ENCODE data around the gene MBOAT2. TPM values are rescaled to one million over a fixed set of nuclear protein-coding genes. Genes with fewer than 3 reads are reported as not detected.

MBOAT2 gene
- total RNA-seq, 1 experiment from 2014 or later, result 16.8 TPM

DNA sequence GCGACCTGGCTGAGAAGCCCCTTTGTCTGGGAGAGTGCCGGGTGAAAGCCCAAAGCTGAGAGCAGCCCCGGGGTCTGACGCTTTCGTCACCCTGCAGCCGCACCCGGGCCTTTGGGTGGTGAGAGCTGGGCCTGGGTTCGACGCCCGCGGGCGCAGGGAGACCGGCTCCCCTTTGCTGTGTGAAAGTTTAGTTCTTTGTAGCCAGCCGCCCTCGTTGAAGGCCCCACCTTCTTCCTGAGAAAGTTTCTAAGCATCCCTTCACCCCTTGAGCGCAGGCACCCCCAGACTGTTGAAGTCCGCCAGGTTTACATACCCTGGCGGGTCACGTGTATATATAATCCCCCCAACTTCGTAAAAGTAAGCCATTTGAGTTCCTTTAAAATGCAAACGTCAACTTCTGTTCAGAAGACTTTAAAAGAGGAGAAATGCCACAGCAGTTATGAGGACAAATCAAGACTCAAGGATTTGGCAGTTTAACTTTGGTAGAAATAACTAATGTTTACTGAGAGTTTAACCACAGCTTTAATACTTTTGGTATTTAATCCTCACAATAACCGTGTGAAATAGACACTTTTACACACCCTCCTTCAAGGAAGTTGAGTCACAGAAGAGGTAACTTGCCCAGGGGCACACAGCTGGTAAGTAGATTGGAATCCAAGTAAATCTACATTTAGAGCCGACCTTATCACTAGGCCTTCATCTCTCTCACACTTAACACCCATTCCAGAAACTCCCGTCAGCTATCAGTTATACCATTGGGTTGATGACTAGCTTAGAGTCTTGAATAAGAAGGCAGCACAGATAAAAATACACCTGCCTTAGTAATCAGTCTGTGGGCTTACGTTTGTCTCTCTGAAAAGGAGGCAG is 1.1 kb upstream of the MBOAT2 start (continued):
- TF ChIP-seq, protein P1, sequence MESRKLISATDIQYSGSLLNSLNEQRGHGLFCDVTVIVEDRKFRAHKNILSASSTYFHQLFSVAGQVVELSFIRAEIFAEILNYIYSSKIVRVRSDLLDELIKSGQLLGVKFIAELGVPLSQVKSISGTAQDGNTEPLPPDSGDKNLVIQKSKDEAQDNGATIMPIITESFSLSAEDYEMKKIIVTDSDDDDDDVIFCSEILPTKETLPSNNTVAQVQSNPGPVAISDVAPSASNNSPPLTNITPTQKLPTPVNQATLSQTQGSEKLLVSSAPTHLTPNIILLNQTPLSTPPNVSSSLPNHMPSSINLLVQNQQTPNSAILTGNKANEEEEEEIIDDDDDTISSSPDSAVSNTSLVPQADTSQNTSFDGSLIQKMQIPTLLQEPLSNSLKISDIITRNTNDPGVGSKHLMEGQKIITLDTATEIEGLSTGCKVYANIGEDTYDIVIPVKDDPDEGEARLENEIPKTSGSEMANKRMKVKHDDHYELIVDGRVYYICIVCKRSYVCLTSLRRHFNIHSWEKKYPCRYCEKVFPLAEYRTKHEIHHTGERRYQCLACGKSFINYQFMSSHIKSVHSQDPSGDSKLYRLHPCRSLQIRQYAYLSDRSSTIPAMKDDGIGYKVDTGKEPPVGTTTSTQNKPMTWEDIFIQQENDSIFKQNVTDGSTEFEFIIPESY (IDR thresholded peaks at IDR 0.05; ENCODE audit: extremely low read depth, insufficient replicate concordance, low read length), result no peak
- TF ChIP-seq RAD21 (IDR thresholded peaks at IDR 0.05; ENCODE audit: low read depth) (no peak), ELF1 (IDR thresholded peaks at IDR 0.05; ENCODE audit: borderline replicate concordance, low read depth) (no peak), CEBPB (IDR thresholded peaks at IDR 0.05; ENCODE audit: low read depth) (no peak)

DNA sequence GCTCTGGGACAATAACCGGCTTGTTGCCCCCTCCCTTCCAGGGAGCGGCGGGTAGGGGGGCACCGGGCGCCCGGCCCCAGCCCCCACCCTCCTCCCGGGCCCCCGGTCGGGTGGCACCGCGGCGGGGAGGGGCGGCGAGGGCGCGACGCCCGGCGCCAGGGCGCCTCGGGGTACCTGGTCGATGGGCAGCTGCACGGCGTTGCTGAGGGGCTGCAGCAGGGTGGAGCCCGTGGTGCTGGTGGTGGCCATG is 193 bp downstream of the MBOAT2 start:
- no TSS peak for BruUV-seq (replicated peaks)
- no peaks in the 10 kb centered on the region for H3K36me3 ChIP-seq (ENCODE audit: control insufficient read depth in 1 of 2, insufficient read depth in 2 of 2, low read length in 2 of 2)
- ChIA-PET POLR2A (no interaction called here), CTCF (no interaction called here), RAD21 (ENCODE audit: low non-redundant PET in 1 of 2, low total read pairs in 2 of 2, uncharacterized antibody in 2 of 2, unreplicated experiment in 2 of 2) (no interaction called here)
- H3K9ac ChIP-seq (ENCODE audit: low read length), result peak overlapping the region; percentile 46
- no peaks in the 10 kb centered on the region for H3K9me3 ChIP-seq (ENCODE audit: control insufficient read depth in 1 of 2, insufficient read depth in 1 of 2, low read depth in 1 of 2, low read length in 2 of 2)
- peak overlapping the region; percentile 33 to 58 for H3K4me3 ChIP-seq (replicated peaks in 1 of 2; ENCODE audit: low read depth in 1 of 2, low read length in 2 of 2)
- no peaks in the 10 kb centered on the region for H4K20me1 ChIP-seq (ENCODE audit: insufficient read depth)
- H3K79me2 ChIP-seq (ENCODE audit: insufficient read depth, low read length), result peaks cover 12% of the 10 kb centered on the region
- intact Hi-C loops (cut with micrococcal nuclease), result no loop called here
- H3K27me3 ChIP-seq (ENCODE audit: insufficient read depth, low read length), result no peaks in the 10 kb centered on the region
- H3K4me2 ChIP-seq (ENCODE audit: low read length), result peak overlapping the region; percentile 86
- TF ChIP-seq POLR2AphosphoS5 (IDR thresholded peaks at IDR 0.05; ENCODE audit: low read depth, low read length) (no peak), FOSL1 (IDR thresholded peaks at IDR 0.05; ENCODE audit: low read depth) (no peak), POLR2A (IDR thresholded peaks at IDR 0.05; ENCODE audit: borderline replicate concordance, extremely low read depth, insufficient read depth, insufficient read length) (no peak), ZNF274 (IDR thresholded peaks at IDR 0.05; ENCODE audit: low read depth, low read length) (no peak), YY1 (IDR thresholded peaks at IDR 0.05; ENCODE audit: extremely low read depth, insufficient replicate concordance, low read depth, low read length) (no peak), ZFX (IDR thresholded peaks at IDR 0.05) (no peak), CBX3 (IDR thresholded peaks at IDR 0.05; ENCODE audit: low read depth) (no peak), EZH2 (IDR thresholded peaks at IDR 0.05) (no peak), CEBPB (IDR thresholded peaks at IDR 0.05; ENCODE audit: low read depth) (no peak), EZH2phosphoT487 (IDR thresholded peaks at IDR 0.05; ENCODE audit: borderline replicate concordance) (no peak)
- TF ChIP-seq, protein P1 (IDR thresholded peaks at IDR 0.05; ENCODE audit: extremely low read depth, insufficient replicate concordance, low read length), result no peak
- TF ChIP-seq, protein P2, sequence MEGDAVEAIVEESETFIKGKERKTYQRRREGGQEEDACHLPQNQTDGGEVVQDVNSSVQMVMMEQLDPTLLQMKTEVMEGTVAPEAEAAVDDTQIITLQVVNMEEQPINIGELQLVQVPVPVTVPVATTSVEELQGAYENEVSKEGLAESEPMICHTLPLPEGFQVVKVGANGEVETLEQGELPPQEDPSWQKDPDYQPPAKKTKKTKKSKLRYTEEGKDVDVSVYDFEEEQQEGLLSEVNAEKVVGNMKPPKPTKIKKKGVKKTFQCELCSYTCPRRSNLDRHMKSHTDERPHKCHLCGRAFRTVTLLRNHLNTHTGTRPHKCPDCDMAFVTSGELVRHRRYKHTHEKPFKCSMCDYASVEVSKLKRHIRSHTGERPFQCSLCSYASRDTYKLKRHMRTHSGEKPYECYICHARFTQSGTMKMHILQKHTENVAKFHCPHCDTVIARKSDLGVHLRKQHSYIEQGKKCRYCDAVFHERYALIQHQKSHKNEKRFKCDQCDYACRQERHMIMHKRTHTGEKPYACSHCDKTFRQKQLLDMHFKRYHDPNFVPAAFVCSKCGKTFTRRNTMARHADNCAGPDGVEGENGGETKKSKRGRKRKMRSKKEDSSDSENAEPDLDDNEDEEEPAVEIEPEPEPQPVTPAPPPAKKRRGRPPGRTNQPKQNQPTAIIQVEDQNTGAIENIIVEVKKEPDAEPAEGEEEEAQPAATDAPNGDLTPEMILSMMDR (IDR thresholded peaks at IDR 0.05 in 2 of 3, conservative IDR thresholded peaks at IDR 0.05 in 1 of 3; ENCODE audit: borderline replicate concordance in 1 of 3, insufficient read depth in 1 of 3, low read depth in 2 of 3, low read length in 2 of 3), result no peak
- DNase-seq (ENCODE audit: low read depth, low spot score) (no peak), ATAC-seq (no peak)
- peaks cover 18 to 45% of the 10 kb centered on the region in 2 experiments for H3K4me1 ChIP-seq (ENCODE audit: control insufficient read depth in 1 of 2, insufficient read depth in 2 of 2, low read length in 2 of 2)
- no peak overlapping the region; the same call in 1 of the 2 replicates for H3K27ac ChIP-seq (ENCODE audit: low read depth, low read length)
- H2AFZ ChIP-seq (ENCODE audit: low read depth, low read length, poor library complexity, severe bottlenecking), result no peak overlapping the region
- no peaks in the 10 kb centered on the region for H3K9me2 ChIP-seq (ENCODE audit: insufficient read depth)

Data from HCT116 (cell line).